ENCODE data around the gene DGCR8. TPM values are rescaled to one million over a fixed set of nuclear protein-coding genes. Genes with fewer than 3 reads are reported as not detected.

DGCR8 gene
- polyA plus RNA-seq, 1 experiment, result 21.3 TPM

DNA sequence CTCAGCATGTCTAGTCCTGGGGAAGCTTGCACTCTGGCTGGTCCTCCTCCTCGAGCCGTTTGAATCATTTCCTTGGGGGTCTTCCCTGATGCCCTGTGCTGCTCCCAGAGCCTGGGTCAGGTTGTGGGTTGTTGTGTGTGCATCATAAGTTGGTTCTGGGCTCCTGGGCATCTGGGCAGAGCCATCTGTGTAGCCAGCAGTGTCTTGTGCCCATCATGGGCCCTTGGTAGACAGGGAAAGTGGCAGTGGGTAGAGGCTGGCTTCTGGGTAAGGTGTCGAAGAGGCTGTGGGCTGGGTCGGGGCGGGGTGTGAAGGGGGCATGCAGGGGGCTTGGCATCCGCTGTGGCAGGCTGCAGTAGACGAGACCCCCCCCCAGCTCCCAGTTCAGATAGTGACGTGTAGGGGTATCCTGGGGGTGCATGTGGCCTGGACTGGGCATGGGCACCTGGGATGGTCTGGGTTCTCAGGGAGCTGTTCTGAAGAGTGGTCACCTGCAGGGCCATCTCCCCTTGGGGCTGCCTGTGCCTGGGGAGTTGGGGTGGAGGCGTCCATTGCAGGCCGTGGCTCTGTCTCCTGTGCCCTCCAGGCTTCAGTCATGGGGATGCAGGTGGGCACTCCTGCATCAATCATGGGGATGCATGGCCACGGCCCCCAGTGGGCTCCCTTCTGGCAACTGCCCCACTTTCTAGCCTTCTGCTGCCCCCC lies 44.2 kb downstream of the DGCR8 start:
- Histone ChIP-seq H3K36me3 (ENCODE audit: control insufficient read depth, insufficient read depth, low read length) (peaks cover 36% of the 10 kb centered on the region), H3K4me3 (ENCODE audit: low read depth, low read length) (no peak overlapping the region), H3K27me3 (ENCODE audit: control insufficient read depth, insufficient read depth, low read length) (no peaks in the 10 kb centered on the region)
- TF ChIP-seq, protein P1, sequence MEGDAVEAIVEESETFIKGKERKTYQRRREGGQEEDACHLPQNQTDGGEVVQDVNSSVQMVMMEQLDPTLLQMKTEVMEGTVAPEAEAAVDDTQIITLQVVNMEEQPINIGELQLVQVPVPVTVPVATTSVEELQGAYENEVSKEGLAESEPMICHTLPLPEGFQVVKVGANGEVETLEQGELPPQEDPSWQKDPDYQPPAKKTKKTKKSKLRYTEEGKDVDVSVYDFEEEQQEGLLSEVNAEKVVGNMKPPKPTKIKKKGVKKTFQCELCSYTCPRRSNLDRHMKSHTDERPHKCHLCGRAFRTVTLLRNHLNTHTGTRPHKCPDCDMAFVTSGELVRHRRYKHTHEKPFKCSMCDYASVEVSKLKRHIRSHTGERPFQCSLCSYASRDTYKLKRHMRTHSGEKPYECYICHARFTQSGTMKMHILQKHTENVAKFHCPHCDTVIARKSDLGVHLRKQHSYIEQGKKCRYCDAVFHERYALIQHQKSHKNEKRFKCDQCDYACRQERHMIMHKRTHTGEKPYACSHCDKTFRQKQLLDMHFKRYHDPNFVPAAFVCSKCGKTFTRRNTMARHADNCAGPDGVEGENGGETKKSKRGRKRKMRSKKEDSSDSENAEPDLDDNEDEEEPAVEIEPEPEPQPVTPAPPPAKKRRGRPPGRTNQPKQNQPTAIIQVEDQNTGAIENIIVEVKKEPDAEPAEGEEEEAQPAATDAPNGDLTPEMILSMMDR (IDR thresholded peaks at IDR 0.05; ENCODE audit: insufficient read depth, low read depth, low read length), result no peak
- no peak for DNase-seq (ENCODE audit: low read depth)
- POLR2A ChIA-PET, result no interaction called here
- CTCF ChIA-PET, result interaction anchor here (1.4 kb wide), 1 partner anchor 15 kb away, joined by 4 read pairs; no protein-coding TSS in a partner anchor

DNA sequence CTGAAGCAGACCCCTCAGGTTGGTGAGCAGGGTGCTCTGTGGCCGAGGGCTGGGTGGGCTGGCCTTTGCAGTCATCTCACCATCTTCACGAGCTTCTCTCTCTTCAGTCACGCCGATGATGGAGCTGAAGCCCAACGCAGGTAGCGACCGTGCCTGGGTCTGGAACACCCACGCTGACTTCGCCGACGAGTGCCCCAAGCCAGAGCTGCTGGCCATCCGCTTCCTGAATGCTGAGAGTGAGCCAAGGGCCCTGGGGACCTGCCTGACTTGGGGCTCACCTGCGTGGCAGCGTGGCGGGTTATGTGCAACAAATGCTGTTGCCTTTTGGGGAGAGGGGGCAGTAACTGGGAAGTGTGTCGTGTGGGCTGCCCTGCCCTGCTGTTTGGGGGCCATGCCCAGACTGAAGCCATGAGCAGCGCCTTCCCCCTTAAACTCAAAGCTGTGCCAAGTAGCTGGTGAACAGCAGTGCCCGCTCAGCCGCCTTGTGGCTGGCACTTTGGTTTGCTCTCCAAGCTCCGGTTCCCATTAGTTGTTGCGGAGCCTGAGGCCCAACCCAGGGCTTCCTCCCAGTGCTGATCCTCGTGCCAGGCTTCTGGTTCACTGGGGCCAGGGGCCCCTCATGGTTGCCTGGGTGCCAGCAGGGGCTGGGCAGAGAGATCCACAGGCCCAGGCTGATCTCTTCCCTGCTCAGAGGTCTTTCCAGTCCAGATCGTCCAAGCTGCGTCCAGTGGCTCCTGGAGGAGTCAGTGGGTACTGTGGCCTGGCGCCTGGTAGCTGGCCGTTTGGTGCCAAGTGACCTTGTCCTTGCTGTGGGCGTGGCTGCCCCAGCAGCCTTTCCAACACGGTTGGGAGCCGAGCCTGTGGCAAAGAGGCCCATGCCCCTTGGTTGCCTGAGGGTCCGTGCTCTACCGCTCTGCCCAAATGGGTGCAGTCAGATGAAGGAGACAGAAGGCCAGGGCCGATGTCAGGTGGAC lies 45.4 kb downstream of the DGCR8 start:
- Histone ChIP-seq H3K27me3 (ENCODE audit: control insufficient read depth, insufficient read depth, low read length) (no peaks in the 10 kb centered on the region), H3K36me3 (ENCODE audit: control insufficient read depth, insufficient read depth, low read length) (peaks cover 28% of the 10 kb centered on the region), H3K4me3 (ENCODE audit: low read depth, low read length) (no peak overlapping the region)
- TF ChIP-seq, protein P1 (IDR thresholded peaks at IDR 0.05; ENCODE audit: insufficient read depth, low read depth, low read length), result no peak
- POLR2A ChIA-PET, result no interaction called here
- DNase-seq (ENCODE audit: low read depth), result no peak
- CTCF ChIA-PET, result interaction anchor here (1.4 kb wide), 1 partner anchor 13 kb away, joined by 4 read pairs; no protein-coding TSS in a partner anchor

DNA sequence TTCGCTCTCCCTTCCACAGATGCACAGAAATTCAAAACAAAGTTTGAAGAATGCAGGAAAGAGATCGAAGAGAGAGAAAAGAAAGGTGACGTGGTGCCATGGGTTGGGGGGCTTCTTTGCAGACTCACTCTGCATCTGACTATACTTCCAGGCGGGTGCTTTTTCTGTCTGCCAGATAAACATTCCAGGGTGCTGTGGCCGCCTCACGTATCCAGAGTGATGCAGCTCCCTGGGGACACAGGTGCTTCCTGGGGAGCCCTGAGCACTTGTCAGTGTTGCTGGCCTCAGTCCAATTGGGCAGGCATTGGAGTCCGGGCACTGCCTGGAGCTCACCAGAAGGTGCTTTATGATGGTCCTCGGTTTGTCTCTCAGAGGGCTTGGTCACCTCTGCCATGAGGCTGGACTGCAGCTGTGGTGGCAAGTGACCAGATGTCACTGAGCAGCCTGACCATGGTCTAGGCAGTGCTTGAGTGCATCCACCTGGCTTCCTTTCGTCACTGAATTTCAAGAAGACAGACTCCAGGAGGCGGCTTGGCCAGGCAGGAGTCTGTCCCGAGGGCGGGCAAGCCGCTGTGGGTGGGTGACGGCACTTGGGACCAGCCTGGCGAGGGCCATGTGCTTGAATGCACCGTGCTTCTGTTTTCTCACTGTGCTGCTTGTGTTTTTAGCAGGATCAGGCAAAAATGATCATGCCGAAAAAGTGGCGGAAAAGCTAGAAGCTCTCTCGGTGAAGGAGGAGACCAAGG lies 46.4 kb downstream of the DGCR8 start:
- TF ChIP-seq, protein P1 (IDR thresholded peaks at IDR 0.05; ENCODE audit: insufficient read depth, low read depth, low read length), result no peak
- H3K27me3 ChIP-seq (ENCODE audit: control insufficient read depth, insufficient read depth, low read length), result no peaks in the 10 kb centered on the region
- H3K36me3 ChIP-seq (ENCODE audit: control insufficient read depth, insufficient read depth, low read length), result peaks cover 27% of the 10 kb centered on the region
- CTCF ChIA-PET, result no interaction called here
- no peak overlapping the region for H3K4me3 ChIP-seq (ENCODE audit: low read depth, low read length)
- DNase-seq (ENCODE audit: low read depth), result no peak
- POLR2A ChIA-PET, result no interaction called here

DNA sequence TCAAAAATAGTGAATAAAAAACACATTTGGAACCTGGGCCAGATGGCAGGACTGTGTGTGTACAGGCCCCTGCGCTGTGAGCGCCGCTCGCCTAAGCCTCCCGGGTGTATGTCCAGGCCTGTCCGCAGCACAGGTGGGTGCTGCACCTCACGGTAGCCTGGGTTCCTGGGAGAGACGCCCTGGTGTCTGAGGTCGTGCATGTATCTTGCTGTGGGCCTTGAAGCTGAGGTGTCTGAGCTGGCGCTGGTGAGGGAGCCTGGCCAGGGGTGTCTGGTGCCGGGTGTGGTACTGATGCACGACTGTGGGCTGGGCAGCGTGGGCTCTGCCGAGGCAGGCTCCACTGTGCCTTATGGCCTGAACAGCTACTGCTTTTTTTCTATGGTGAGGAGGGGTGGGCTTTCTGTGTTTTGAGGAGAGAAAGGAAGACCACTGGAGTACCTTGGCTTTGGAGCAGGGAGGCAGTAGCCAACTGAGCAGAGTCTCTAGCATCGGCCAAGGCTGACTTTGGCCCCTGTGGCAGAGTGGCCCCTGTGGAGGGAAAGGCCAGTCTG lies 47.4 kb downstream of the DGCR8 start:
- ChIA-PET POLR2A (no interaction called here), CTCF (no interaction called here)
- no peak for DNase-seq (ENCODE audit: low read depth)
- H3K4me3 ChIP-seq (ENCODE audit: low read depth, low read length), result no peak overlapping the region
- TF ChIP-seq, protein P1 (IDR thresholded peaks at IDR 0.05; ENCODE audit: insufficient read depth, low read depth, low read length), result no peak
- H3K36me3 ChIP-seq (ENCODE audit: control insufficient read depth, insufficient read depth, low read length), result peaks cover 26% of the 10 kb centered on the region
- H3K27me3 ChIP-seq (ENCODE audit: control insufficient read depth, insufficient read depth, low read length), result no peaks in the 10 kb centered on the region

Measured in BJ (cell line).